Measurements from ENCODE around the gene HERPUD1. TPM values are rescaled to one million over a fixed set of nuclear protein-coding genes. Genes with fewer than 3 reads are reported as not detected.

Gene HERPUD1
- total RNA-seq, 1 experiment from 2014 or later, result 27.1 TPM

DNA sequence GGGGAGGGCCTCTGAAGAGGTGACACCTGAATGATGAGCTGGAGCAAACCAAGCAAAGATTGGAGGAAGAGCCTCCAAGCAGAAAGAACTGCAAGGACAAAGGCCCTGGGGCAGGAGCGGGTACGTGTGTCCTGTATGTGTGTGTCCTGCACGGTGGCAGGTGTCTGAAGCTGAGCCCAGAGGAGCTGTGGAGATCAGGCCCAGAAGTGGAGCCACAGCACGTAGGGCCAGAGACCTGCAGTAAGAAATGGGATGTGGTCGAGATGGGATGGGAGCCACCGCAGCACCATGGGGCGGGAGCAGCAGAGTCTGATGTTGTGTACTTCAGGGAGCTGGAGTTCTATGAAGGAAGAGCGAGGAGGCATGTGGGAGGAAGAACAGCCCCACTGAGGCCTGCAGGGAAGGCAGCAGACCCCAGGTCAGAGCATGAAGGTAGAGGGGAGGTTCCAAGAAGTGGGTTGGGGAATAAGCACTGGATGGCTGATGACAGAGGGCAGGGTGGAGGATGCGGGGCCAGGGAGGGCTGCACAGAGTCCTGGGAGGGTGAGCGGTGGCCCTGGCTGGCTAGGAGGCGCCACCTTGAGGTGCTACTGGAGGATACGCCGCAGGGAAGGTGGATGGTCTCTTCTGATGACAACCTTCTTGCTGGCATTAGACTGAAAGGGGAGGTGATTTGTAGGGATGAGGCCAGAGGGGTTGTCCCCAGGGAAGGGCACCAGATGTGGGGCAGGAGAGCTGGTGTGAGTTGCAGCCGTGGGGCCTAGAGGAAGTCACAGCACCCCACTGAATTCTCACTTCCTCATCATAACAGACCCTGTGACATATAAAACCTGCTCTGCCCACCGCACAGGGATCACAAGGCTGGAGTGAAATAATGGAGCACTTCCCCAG lies 19.2 kb downstream of the HERPUD1 start:
- Histone ChIP-seq H3K36me3 (replicated peaks; ENCODE audit: control insufficient read depth, insufficient read depth, low read length) (no peaks in the 10 kb centered on the region), H3K27me3 (ENCODE audit: control insufficient read depth, insufficient read depth, low read length) (no peaks in the 10 kb centered on the region)
- peak; percentile 86 for DNase-seq

DNA sequence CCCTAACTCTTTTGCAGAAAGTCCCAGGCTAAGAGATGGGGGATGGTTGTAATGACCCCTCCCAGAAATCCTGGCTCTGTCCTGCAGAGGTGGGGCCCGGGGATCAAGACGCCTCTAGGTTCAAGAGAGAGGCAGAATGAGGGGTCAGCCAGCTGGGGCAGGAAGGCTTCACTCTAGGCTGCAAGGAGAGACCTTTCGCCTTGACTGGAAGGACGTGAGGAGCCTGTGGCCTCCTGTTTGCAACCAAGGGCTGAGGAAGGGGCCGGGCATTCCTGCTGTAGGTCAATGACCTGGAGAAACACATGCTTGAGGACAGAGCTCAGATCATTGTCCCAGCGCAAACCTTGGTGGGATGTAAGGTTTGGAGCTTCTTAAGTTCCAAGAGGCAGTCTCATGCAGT lies 21.1 kb downstream of the HERPUD1 start:
- no peaks in the 10 kb centered on the region for H3K36me3 ChIP-seq (replicated peaks; ENCODE audit: control insufficient read depth, insufficient read depth, low read length)
- H3K27me3 ChIP-seq (ENCODE audit: control insufficient read depth, insufficient read depth, low read length), result no peaks in the 10 kb centered on the region
- no peak for DNase-seq
- H3K4me3 ChIP-seq (ENCODE audit: insufficient read depth, low read depth, low read length), result no peak overlapping the region

More for the DNA sequence above, 19.2 kb downstream of the HERPUD1 start:
- no peak overlapping the region for H3K4me3 ChIP-seq (ENCODE audit: insufficient read depth, low read depth, low read length)

DNA sequence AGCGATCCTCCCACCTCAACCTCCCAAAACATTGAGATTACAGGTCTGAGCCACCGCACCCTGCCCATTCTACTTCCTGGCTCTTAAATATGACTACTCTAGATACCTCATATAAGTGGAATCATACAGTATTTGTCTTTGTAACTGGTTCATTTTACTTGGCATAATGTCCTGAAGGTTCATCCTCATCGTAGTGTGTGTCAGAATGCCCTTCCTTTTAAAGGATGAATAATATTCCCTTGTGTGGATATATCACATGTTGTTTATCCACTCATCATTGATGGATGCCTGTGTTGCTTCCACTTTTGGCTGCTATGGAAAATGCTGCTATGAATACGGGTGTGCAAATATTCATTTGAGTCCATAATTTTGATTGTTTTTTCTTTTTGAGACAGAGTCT lies 24.1 kb downstream of the HERPUD1 start:
- DNase-seq, result no peak
- H3K27me3 ChIP-seq (ENCODE audit: control insufficient read depth, insufficient read depth, low read length), result no peaks in the 10 kb centered on the region
- no peak overlapping the region for H3K4me3 ChIP-seq (ENCODE audit: insufficient read depth, low read depth, low read length)
- no peaks in the 10 kb centered on the region for H3K36me3 ChIP-seq (replicated peaks; ENCODE audit: control insufficient read depth, insufficient read depth, low read length)

DNA sequence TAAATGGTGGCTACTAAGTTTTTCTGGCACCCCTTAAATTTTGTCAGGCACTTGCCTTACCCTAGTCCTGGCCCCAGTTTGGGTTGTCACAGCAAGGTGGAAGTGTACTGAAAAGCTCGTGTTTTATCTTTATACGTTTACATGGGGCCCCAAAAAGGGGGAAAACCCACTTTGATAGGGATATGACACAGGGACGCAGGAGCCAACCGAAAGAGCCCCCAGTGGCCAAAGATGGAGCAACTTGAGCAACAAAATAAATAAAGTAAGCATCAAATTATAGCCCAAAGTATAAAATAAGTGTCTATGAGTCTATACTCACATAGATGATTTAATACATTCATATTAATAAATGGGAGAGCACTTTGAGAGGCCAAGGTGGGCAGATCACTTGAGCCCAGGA lies 24.8 kb downstream of the HERPUD1 start:
- Histone ChIP-seq H3K27me3 (ENCODE audit: control insufficient read depth, insufficient read depth, low read length) (no peaks in the 10 kb centered on the region), H3K36me3 (replicated peaks; ENCODE audit: control insufficient read depth, insufficient read depth, low read length) (no peaks in the 10 kb centered on the region), H3K4me3 (ENCODE audit: insufficient read depth, low read depth, low read length) (no peak overlapping the region)
- DNase-seq, result no peak

DNA sequence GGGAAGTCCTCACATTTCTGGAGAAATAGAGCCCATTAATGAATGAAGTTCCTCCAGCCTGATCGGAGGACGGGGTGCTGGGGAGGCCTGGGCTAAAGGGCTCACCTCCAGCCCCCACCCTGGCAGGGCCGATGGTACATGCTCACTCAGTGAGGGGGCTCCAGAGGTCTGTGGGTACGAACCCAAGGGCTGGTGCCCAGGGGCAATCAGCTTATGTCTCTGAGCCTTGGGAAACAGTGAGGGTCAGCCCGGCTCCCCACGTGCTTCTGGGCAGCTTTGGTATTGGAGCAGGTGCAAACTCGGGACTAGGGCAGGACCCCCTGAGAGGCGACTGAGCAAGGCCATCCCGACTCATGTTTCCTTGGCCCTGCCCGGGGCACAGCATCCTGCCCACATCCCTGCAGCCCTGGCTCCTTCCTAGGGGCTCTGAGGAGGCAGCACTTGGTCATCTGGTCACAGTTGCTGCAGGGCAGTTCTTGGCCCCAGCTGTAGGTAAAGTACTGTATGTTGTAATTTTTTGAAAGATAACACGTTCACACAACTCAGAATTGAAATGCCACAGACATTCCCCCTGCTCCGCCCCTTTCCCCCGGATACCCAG lies 28.8 kb downstream of the HERPUD1 start:
- H3K27me3 ChIP-seq (ENCODE audit: control insufficient read depth, insufficient read depth, low read length), result no peaks in the 10 kb centered on the region
- no peak overlapping the region for H3K4me3 ChIP-seq (ENCODE audit: insufficient read depth, low read depth, low read length)
- no peak for DNase-seq
- H3K36me3 ChIP-seq (replicated peaks; ENCODE audit: control insufficient read depth, insufficient read depth, low read length), result no peaks in the 10 kb centered on the region

DNA sequence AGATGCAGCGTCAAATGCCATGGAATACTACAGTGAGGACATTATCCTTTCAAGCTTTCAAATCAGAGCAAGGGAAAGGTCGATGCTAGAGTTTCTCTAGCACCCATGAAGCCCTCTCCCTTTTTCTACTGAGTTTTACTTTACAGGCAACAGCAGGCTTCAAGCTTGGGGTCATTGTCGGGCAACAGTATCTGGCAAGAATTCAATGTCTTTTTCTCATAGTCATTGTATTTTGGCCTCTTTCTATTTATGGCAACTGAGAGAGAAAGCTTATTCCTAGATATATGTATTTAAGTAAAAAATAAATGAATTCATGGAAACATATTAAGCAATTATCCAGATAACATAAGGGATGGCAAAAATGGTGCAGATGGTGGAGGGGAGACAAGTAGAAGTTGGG lies 29.4 kb downstream of the HERPUD1 start:
- DNase-seq, result no peak

DNA sequence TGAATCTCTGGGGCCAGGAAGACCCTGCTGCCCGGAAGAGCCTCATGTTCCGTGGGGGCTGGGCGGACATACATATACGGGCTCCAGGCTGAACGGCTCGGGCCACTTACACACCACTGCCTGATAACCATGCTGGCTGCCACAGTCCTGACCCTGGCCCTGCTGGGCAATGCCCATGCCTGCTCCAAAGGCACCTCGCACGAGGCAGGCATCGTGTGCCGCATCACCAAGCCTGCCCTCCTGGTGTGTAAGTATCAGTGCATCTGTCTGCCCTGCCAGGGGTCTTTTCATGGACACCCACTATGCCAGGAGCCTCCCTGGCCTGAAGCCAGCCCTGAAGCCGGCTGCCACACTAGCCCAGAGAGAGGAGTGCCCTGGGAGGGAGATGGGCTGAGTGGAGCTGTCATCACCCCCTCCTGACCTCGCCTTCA lies 29.9 kb downstream of the HERPUD1 start, which contains the start of gene CETP:
Gene CETP, plus strand, starts transcription at position 100 of the 431 bp plus-strand sequence. Its CDS starts 30 bp downstream, at position 130.
- Histone ChIP-seq H3K27me3 (ENCODE audit: control insufficient read depth, insufficient read depth, low read length) (no peaks in the 10 kb centered on the region), H3K4me3 (ENCODE audit: insufficient read depth, low read depth, low read length) (no peak within 1 kb of the TSS), H3K36me3 (replicated peaks; ENCODE audit: control insufficient read depth, insufficient read depth, low read length) (no peaks in the 10 kb centered on the region)
- peak; percentile 35 for DNase-seq

More for the DNA sequence above, 29.4 kb downstream of the HERPUD1 start:
- Histone ChIP-seq H3K4me3 (ENCODE audit: insufficient read depth, low read depth, low read length) (no peak overlapping the region), H3K36me3 (replicated peaks; ENCODE audit: control insufficient read depth, insufficient read depth, low read length) (no peaks in the 10 kb centered on the region), H3K27me3 (ENCODE audit: control insufficient read depth, insufficient read depth, low read length) (no peaks in the 10 kb centered on the region)

DNA sequence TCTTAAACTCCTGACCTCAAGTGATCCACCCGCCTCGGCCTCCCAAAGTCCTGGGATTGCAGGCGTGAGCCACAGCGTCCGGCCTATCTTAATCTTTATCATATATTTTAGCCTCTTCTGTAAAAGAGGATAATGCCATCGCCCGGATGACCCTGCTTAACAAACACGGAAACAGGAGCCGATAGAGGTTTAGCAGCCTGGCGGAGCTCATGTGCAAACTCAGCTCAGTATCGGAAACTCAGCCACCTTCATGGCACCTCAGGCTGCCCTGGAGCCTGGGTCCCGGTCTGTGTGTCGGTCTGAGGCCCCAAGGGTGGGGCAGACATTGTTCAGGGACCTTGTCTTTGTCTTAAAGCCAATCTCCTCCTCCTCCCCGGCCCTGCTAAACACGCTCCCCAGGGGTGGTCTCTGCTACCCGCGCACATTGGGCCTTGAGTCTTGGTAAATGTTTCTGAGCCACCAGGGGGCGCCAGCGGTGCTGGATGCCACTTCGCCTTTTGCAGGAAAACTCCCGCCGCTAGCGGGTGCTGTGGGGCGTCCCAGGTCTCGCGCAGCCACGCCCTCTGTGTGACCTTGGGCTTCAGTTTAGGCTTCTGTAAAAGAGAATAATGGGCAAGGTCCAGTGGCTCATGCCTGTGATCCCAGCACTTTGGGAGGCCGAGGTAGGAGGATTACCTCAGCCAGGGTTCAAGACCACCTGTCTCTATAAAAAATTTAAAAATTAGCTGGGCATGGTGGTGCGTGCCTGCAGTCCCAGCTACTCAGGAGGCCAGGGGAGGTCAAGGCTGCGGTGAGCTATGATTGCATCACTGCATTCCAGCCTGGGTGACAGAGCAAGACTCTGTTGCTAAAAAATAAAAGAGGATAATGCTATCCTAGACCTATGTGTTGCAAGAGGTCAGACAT lies 32.6 kb downstream of the HERPUD1 start:
- DNase-seq, result peak; percentile 95
- Histone ChIP-seq H3K4me3 (ENCODE audit: insufficient read depth, low read depth, low read length) (no peak overlapping the region), H3K36me3 (replicated peaks; ENCODE audit: control insufficient read depth, insufficient read depth, low read length) (no peaks in the 10 kb centered on the region), H3K27me3 (ENCODE audit: control insufficient read depth, insufficient read depth, low read length) (no peaks in the 10 kb centered on the region)

DNA sequence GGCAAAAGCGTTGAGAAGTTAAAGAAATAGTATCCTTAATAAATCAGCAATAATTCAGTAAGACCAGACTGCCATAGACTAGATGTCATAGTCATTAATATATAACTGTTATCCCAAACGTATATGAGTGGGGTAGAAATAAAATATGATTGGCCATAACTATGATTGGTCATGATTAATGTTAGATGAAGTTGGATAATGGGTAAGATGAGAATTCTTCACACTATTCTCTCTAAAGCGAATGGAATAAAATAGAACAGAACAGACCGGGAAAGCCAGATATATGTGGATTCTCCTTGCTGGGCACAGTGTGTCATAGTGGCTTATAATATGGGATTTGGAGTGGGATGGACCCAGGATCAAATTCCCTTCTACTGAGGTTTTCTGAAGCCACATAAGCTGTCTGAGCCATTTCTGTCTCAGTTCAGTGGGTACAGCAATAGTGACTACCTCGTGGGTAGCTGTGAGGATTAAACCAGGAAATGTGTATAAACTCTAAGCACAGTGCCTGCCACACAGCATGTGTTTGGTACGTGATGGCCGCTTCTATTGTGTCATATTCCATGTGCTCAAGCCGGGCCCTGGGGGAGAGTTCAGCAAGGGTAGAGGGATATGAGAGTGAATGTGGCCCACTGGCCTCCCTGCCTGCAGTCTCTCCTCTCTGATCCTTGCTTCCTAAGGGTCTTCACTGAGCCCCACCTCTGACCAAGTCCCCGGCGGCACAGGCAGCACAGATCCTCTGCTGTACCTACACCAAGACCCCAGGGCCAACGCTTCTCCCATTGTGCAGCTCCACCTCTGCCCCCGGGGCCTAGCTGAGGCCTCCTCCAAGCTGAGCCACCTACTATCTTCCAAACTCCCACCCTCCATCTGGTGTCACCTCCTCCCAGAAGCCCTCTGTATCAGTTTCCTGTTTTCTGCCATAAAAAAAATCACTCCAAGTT lies 33.5 kb downstream of the HERPUD1 start:
- no peaks in the 10 kb centered on the region for H3K36me3 ChIP-seq (replicated peaks; ENCODE audit: control insufficient read depth, insufficient read depth, low read length)
- no peaks in the 10 kb centered on the region for H3K27me3 ChIP-seq (ENCODE audit: control insufficient read depth, insufficient read depth, low read length)
- DNase-seq, result peak; percentile 20
- no peak overlapping the region for H3K4me3 ChIP-seq (ENCODE audit: insufficient read depth, low read depth, low read length)

DNA sequence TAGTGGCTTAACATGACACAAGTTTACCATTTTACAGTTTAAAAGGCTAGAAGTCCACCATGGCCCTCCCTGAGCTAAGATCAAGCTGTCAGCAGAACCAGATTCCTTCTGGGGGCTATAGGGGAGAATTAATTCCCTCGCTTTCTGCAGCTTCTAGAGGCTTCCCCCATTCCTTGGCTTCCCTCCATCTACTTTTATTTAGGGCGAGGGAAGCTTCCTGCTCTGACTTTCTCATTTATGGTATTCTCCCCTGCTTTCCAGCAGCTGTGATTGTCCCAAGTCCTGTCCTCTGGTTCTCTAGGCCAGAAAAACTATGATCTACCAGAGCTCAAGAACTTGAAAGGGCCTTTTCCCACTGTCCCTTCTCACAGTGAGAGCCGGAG lies 34.1 kb downstream of the HERPUD1 start:
- no peak overlapping the region for H3K4me3 ChIP-seq (ENCODE audit: insufficient read depth, low read depth, low read length)
- no peaks in the 10 kb centered on the region for H3K36me3 ChIP-seq (replicated peaks; ENCODE audit: control insufficient read depth, insufficient read depth, low read length)
- H3K27me3 ChIP-seq (ENCODE audit: control insufficient read depth, insufficient read depth, low read length), result no peaks in the 10 kb centered on the region
- DNase-seq, result peak; percentile 10

DNA sequence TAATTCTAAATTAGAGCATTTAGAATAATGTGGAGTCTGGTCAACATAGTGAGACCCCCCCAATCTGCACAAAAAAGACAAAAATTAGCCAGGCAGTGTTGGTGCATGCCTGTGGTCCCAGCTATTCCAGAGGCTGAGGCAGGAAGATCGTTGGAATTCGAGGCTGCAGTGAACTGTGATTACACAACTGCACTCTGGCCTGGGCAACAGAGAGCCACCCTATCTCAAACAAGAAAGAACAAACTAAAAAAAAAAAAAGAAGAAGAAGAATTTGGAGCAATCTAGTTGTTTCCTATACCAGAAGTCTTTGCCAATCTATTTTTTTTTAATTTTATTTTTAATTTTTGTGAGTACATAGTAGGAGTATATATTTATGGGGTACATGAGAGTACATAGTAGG lies 35.8 kb downstream of the HERPUD1 start:
- DNase-seq, result no peak
- Histone ChIP-seq H3K4me3 (ENCODE audit: insufficient read depth, low read depth, low read length) (no peak overlapping the region), H3K27me3 (ENCODE audit: control insufficient read depth, insufficient read depth, low read length) (no peaks in the 10 kb centered on the region), H3K36me3 (replicated peaks; ENCODE audit: control insufficient read depth, insufficient read depth, low read length) (no peaks in the 10 kb centered on the region)

DNA sequence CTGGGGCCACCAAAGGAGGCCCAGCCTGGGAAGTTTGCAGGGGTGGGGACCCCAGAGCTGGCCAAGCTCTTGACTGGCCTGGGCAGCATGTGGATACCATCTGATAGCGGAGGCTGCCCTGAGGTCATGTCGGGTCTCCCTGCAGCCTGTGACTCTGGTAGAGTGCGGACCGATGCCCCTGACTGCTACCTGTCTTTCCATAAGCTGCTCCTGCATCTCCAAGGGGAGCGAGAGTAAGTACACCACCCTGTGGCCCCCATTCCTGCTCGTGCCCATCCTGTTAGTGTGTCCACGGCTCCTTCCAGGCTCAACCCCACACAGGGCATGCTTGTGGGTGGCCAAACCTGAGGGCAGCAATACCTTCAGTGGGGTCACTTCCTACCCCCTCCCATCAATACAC lies 37.8 kb downstream of the HERPUD1 start:
- H3K4me3 ChIP-seq (ENCODE audit: insufficient read depth, low read depth, low read length), result no peak overlapping the region
- H3K27me3 ChIP-seq (ENCODE audit: control insufficient read depth, insufficient read depth, low read length), result no peaks in the 10 kb centered on the region
- H3K36me3 ChIP-seq (replicated peaks; ENCODE audit: control insufficient read depth, insufficient read depth, low read length), result no peaks in the 10 kb centered on the region
- peak; percentile 4 for DNase-seq

DNA sequence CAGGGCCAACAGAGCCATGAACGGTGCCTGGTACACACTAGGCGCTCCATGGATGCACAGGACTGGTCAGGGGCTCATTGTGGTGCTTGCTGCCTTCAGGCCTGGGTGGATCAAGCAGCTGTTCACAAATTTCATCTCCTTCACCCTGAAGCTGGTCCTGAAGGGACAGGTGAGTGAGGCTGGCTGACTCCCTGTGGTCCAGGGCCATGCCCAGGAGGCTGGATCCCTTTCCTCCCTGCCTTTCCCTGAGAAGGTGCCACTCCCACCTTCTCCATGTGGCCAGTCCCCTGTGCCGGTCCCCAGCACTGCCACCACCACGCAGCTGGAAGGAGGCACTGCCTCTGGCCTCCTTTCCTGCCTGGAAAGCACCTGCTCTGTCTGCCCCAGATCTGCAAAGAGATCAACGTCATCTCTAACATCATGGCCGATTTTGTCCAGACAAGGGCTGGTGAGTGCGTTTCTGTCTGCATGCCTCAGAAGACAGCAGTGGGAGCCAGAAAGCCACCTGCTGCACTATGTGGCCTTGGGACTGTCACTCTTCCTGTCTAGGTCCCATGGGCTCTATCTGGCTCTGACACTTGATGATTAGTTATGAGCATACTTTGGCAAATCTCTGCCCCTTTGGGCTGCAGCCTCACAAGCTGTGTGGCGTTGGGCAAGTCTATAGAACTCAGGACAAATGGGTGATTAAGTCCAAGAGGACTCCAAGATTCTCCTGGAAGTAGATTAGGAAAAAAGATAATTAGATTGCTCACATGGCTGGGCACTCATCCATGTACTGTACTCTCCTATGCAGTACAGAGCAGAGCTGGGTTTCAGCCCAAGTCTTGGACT lies 39.2 kb downstream of the HERPUD1 start:
- Histone ChIP-seq H3K27me3 (ENCODE audit: control insufficient read depth, insufficient read depth, low read length) (no peaks in the 10 kb centered on the region), H3K36me3 (replicated peaks; ENCODE audit: control insufficient read depth, insufficient read depth, low read length) (no peaks in the 10 kb centered on the region), H3K4me3 (ENCODE audit: insufficient read depth, low read depth, low read length) (no peak overlapping the region)
- peak; percentile 9 for DNase-seq

Data from H7 (cell line).